HPDE6-E6E7 (cell line): ENCODE measurements around the gene KANK2.
"Not testable (repeated sequence)": the region's sequence is repeated elsewhere in the genome, so short reads cannot be mapped to it uniquely, and the experiment has no call there.

Experiments used
- DNase-seq: peaks from one replicate; pipeline ENCODE4 v3.0.0; 2011; ENCODE audit warnings: missing footprints; ENCODE audit errors: extremely low spot score

KANK2 gene

DNA sequence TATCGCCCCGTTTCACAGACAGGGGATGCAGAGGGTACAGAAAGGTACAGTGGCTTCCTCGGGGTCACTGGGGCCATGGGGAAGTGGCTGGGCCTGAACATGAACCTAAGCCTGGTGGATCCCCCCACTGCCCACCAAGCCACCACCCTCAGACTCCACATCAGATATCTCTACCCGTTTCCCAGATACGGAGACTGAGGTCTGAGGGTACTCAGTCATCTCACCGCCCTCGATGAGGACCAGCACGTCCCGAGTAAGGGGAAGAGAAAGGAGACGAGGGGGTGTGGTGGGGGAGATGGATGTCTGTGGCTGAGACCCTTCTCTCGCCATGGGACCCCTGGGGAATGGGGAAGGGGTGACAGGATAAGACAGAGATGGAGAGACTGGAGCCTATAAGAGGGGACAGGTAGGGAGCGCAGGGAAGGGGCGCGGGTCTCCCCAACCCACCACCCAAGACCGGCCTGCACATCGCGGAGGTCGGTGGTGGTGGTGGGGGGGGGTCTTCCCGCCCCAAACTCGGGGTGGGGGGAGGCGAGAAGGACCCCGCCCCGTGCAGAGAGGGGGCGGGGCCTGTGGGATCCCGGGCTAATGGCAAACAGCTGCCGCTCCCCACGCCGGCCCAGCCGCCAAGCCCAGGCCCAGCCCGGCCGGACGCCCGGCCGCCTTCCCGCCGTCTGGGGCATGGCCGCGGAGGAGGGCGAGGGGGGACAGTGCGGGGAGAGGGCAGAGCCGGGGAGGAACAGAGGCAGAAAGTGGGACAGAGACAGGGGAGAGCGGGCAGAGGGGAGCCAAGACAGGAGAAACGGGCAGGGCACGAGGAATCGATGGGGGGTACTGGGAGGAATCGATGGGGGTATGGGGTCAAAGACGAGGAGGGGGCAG is 698 bp downstream of the KANK2 start:
- peak; percentile 41 for DNase-seq

DNA sequence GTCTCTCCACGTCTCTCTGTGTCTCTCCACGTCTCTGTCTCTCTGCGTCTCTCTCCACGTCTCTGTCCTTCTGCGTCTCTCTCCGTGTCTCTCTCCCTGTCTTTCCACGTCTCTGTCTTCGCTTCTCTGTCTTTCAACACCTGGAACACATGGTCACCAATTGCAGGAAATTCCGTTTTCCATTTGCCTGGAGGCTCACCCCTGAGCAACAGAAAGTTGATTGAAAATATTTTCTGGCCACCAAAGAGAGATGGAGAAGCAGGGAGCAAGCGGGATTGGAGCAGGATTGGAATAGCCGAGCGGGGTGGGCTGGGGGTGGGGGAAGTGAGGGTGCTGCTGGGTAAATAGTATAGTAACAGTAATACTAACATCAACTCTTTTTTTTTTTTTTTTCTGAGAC is 1.7 kb downstream of the KANK2 start:
- DNase-seq: no peak

GRCh38 chr19:11194656-11195558 is 2.4 kb downstream of the KANK2 start:
- no peak for DNase-seq

- DNase-seq: no peak
These were observed 3.2 kb downstream of the KANK2 start for GRCh38 chr19:11194173-11194572.

- no peak for DNase-seq
These were observed 4.1 kb downstream of the KANK2 start for GRCh38 chr19:11192957-11193939.

DNA sequence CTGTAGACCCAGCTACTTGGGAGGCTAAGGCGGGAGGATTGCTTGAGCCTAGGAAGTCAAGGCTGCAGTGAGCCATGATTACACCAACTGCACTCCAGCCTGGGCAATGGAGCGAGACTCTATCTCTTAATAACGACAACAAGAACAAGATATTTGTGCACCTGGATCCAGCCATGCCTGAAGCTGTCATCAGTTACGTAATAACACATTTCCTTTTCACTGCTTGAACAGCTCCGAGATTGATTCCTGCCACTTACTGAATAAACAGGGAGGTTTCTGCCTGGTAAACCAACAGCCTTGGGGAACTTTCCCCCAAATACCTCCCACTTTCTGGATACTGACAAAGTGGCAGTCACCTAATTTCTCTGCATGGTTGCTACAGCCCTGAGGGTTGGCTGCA is 5.4 kb downstream of the KANK2 start:
- no peak for DNase-seq

- DNase-seq: no peak
These were observed 6.0 kb downstream of the KANK2 start for GRCh38 chr19:11191273-11191755.

DNA sequence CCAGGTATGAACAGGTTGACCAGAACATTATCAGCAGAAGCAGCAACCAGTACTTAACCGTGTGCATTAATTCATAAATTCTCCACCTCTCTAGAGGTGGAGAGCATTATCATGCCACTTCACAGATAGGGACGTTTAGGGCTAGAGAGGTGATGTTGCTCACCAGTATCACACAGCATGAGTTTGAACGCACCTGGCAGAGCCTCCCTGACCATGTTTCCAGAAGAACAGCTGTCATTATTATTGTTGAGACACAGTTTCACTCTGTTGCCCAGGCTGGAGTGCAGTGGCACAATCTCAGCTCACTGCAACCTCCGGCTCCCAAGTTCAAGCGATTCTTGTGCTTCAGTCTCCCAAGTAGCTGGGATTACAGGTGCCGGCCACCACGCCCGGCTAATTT is 6.8 kb downstream of the KANK2 start:
- DNase-seq: no peak

DNA sequence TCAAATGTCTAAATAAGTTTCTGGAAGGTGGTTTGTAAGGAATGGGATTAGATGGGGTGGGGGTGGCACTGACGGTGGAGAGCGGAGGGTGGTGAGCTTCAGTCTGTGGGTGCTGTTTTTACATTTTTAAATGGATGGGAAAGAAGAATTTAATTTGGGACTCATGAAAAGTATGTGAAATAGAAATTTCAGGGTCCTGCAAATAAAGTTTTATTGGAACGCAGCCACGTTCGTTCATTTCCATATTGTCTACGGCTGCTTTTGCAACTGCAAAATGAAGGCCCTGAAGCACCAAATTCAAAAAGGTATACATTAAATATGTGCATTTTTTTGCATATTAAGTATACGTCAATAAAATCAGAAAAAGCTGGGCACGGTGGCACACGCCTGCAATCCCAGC is 9.9 kb downstream of the KANK2 start:
- DNase-seq: no peak

- no peak for DNase-seq
These were observed 14.4 kb downstream of the KANK2 start for GRCh38 chr19:11182994-11183393.

GRCh38 chr19:11181488-11181887 is 15.9 kb downstream of the KANK2 start:
- DNase-seq: no peak

DNA sequence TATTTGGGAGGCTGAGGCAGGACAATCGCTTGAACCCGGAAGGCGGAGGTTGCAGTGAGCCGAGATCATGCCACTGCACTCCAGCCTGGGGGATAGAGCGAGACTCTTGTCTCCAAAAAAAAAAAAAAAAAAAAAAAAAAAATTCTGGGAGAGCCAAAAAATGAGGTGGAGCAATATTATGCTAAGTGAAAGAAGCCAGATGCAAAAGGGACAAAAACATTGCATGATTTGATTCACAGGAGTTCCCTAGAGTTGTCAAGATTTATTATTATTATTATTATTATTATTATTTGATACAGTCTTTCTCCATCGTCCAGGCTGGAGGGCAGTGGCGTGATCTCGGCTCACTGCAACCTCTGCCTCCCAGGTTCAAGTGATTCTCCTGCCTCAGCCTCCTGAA is 16.4 kb downstream of the KANK2 start:
- DNase-seq: not testable (repeated sequence)

GRCh38 chr19:11180346-11180745 is 17.0 kb downstream of the KANK2 start:
- no peak for DNase-seq

- DNase-seq: no peak
These were observed 17.5 kb downstream of the KANK2 start for GRCh38 chr19:11179716-11180297.

DNA sequence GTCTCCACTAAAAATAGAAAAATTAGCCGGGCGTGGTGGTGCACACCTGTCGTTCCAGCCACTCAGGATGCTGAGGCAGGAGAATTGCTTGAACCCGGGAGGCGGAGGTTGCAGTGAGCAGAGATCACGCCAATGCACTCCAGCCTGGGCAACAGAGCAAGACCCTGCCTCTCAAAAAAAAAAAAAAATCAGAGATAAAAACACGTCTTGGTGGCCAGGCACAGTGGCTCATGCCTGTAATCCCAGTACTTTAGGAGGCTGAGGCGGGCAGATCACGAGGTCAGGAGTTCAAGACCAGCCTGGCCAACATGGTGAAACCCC is 18.2 kb downstream of the KANK2 start:
- not testable (repeated sequence) for DNase-seq

- DNase-seq: no peak
These were observed 19.8 kb downstream of the KANK2 start for GRCh38 chr19:11177592-11177991.

DNA sequence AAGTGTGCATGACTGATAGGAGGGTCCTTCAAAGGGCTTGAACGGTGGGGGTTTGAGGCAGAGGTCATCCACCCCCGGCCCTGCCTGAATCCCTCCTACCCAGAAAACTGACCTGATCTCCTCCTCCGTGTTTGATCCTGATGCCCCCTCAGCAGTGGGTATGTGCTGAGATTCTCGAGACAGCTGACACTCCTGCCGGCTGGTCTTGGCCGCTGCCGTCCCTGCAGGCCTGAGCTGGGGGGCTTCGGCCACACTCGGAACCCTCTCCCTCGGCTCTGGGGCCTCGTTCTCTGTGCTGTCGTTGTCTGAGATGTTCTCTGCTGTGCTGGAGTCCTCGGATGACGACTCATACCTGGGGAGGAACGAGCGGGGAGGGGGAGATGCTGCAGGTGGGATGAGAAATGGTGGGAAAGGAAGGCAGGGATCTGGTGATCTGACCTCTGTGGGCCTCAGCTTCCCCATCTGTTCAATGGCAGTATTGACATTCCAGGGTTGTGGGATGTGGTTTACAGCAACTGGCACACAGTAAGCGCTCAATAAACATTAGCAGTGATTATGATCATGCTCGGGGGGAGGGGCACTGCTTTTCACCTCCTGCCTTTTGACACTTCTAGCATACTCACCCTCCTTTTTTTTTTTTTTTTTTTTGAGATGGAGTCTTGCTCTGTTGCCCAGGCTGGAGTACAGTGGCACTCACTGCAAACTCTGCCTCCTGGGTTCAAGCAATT is 20.7 kb downstream of the KANK2 start:
- no peak for DNase-seq

DNA sequence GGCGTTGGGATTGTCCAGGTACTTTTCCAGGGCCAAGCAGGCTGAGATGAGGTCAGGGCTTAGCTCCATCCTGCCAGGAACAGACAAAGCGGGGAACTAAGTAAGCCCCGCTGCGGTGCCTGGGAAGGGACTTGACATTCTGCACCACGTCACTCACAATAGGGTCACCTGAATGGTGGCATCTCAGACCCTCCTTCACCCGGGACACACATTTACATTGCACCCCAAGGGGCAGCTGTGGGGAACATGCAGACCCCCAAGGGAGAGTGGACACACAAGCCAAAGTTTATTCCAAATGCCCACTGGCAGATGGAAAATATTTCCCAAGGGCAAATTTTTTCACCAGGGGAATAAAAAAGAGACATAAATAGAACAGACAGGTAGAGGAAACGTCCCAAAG is 21.4 kb downstream of the KANK2 start:
- no peak for DNase-seq

- no peak for DNase-seq
These were observed 23.0 kb downstream of the KANK2 start for GRCh38 chr19:11174336-11174735.

DNA sequence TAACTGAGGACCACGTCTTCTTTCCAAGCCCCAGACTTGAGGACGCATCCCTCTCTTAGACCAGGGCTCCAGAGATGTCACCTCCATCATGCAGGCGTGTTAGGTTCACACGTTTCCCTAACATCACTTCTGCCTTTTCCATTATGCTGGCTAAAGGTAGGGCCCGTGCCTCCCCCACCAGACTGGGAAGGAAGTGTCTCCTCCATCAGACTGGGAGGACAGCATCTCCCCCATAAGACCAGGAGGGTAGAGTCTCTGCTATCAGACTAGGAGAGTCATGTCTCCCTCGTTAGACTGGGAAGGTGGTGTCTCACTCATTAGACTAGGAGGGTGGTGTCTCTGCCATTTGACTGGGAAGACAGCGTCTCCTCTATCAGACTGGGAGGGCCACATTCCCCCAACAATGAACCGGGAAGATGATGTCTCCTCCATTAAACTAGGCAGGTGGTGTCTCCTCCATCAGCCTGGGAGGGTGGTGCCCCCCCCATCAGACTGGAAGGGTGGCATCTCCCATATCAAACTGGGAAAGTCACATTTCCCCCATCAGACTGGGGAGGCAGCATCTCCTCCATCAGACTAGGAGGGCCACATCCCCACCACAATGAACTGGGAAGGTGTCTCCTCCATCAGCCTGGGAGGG is 23.7 kb downstream of the KANK2 start:
- no peak for DNase-seq
